MM.1S (cell line): ENCODE data around the gene MISP3.
"Not testable (repeated sequence)": the region's sequence is repeated elsewhere in the genome, so short reads cannot be mapped to it uniquely, and the experiment has no call there.

ENCODE experiments used
- DNase-seq: peaks from one replicate; pipeline ENCODE4 v3.0.0-alpha.2; 2015
- H2AFZ ChIP-seq: fragments of 300-600 bp; sonication (generic); 2 replicates; pipeline ENCODE4 v1.6.0; 2016; ENCODE audit warnings: antibody characterized with exemption, low read length
- H3F3A ChIP-seq: fragments of 300-600 bp; sonication (generic); 2 replicates; pipeline ENCODE4 v1.6.1; 2016; ENCODE audit warnings: mild to moderate bottlenecking, antibody characterized with exemption, low read length, moderate library complexity, mixed read lengths; ENCODE audit not compliant: insufficient read depth
- H3K27ac ChIP-seq: fragments of 300-600 bp; sonication (generic); 2 replicates; pipeline ENCODE4 v1.5.1; 2016; ENCODE audit warnings: mild to moderate bottlenecking, low read length
- H3K27me3 ChIP-seq: fragments of 300-600 bp; sonication (generic); replicated peaks from 2 replicates; pipeline ENCODE4 v1.6.0; 2016; ENCODE audit warnings: low read length; ENCODE audit not compliant: insufficient read depth
- H3K36me3 ChIP-seq: fragments of 300-600 bp; sonication (generic); replicated peaks from 2 replicates; pipeline ENCODE4 v1.6.1; 2016; ENCODE audit warnings: mild to moderate bottlenecking, low read length, mixed read lengths; ENCODE audit not compliant: insufficient read depth
- H3K4me1 ChIP-seq: fragments of 300-600 bp; sonication (generic); 2 replicates; pipeline ENCODE4 v1.6.1; 2016; ENCODE audit warnings: low read length, mixed read lengths
- H3K4me2 ChIP-seq: fragments of 300-600 bp; sonication (generic); 2 replicates; pipeline ENCODE4 v1.6.0; 2016; ENCODE audit warnings: low read depth, low read length
- H3K4me3 ChIP-seq: fragments of 300-600 bp; sonication (generic); 2 replicates; pipeline ENCODE4 v1.5.1; 2016; ENCODE audit warnings: low read length, mixed read lengths
- H3K79me2 ChIP-seq: fragments of 300-600 bp; sonication (generic); 2 replicates; pipeline ENCODE4 v1.6.1; 2016; ENCODE audit warnings: mixed run types, low read length, mixed read lengths
- H3K9ac ChIP-seq: fragments of 300-600 bp; sonication (generic); 2 replicates; pipeline ENCODE4 v1.6.1; 2016; ENCODE audit warnings: low read length, mixed read lengths
- H3K9me2 ChIP-seq: fragments of 300-600 bp; sonication (generic); replicated peaks from 2 replicates; pipeline ENCODE4 v1.6.1; 2016; ENCODE audit warnings: mild to moderate bottlenecking, low read length, mixed read lengths; ENCODE audit not compliant: insufficient read depth
- H3K9me3 ChIP-seq: fragments of 300-600 bp; sonication (generic); replicated peaks from 2 replicates; pipeline ENCODE4 v1.6.1; 2016; ENCODE audit warnings: mild to moderate bottlenecking, low read length, mixed read lengths; ENCODE audit not compliant: insufficient read depth
- H4K20me1 ChIP-seq: fragments of 300-600 bp; sonication (generic); 2 replicates; pipeline ENCODE4 v1.6.1; 2016; ENCODE audit warnings: mild to moderate bottlenecking, low read length, moderate library complexity, mixed read lengths; ENCODE audit not compliant: insufficient read depth
- CTCF ChIP-seq: fragments of 300-600 bp; sonication (generic); IDR thresholded peaks from 2 replicates; pipeline ENCODE4 v1.5.1; 2016; ENCODE audit warnings: antibody characterized with exemption, low read length, mixed read lengths
- EZH2 ChIP-seq: fragments of 300-600 bp; sonication (generic); optimal IDR thresholded peaks from 2 replicates; pipeline ENCODE3; 2017; ENCODE audit warnings: low read depth, mild to moderate bottlenecking, antibody characterized with exemption, low read length, mixed read lengths
- EZH2phosphoT487 ChIP-seq: fragments of 300-600 bp; sonication (generic); IDR thresholded peaks from 2 replicates; pipeline ENCODE4 v1.6.1; 2018; ENCODE audit warnings: antibody characterized with exemption, low read length

The MISP3 gene

GRCh38 chr19:14072535-14073260, at the start of gene MISP3:
TSS of gene MISP3 (plus strand) at chr19:14072786. CDS start at chr19:14073310, 524 bp downstream.
- no peak for TF ChIP-seq EZH2
- no peak for TF ChIP-seq CTCF
- TF ChIP-seq EZH2phosphoT487 = no peak
- no peaks in the 10 kb centered on the region for H4K20me1 ChIP-seq
- H3K9ac ChIP-seq = peak within 1 kb of the TSS; percentile 79
- peaks cover 7% of the 10 kb centered on the region; the same call in 1 of the 2 replicates for H3K79me2 ChIP-seq
- H2AFZ ChIP-seq = peak within 1 kb of the TSS; percentile 99
- H3K27me3 ChIP-seq = no peaks in the 10 kb centered on the region
- no peaks in the 10 kb centered on the region for H3K36me3 ChIP-seq
- peaks cover 22% of the 10 kb centered on the region for H3F3A ChIP-seq
- no peaks in the 10 kb centered on the region for H3K9me2 ChIP-seq
- DNase-seq = peak; percentile 67
- no peaks in the 10 kb centered on the region for H3K9me3 ChIP-seq
- peak within 1 kb of the TSS; percentile 100 for H3K4me2 ChIP-seq
- H3K27ac ChIP-seq = peak within 1 kb of the TSS; percentile 69; the same call in 1 of the 2 replicates
- H3K4me1 ChIP-seq = peaks cover 3% of the 10 kb centered on the region
- H3K4me3 ChIP-seq = peak within 1 kb of the TSS; percentile 90

GRCh38 chr19:14023404-14024235, 49.0 kb upstream of the MISP3 start:
- no peak for TF ChIP-seq EZH2
- TF ChIP-seq EZH2phosphoT487 = no peak
- no peak for DNase-seq
- H4K20me1 ChIP-seq = no peaks in the 10 kb centered on the region
- no peak overlapping the region for H3K27ac ChIP-seq
- no peaks in the 10 kb centered on the region for H3K79me2 ChIP-seq
- H3K9me2 ChIP-seq = no peaks in the 10 kb centered on the region
- no peaks in the 10 kb centered on the region for H3K4me1 ChIP-seq
- no peaks in the 10 kb centered on the region; the same call in 1 of the 2 replicates for H3K27me3 ChIP-seq
- H3K9me3 ChIP-seq = no peaks in the 10 kb centered on the region
- no peak overlapping the region for H3K4me3 ChIP-seq
- no peaks in the 10 kb centered on the region for H3F3A ChIP-seq
- H3K9ac ChIP-seq = no peak overlapping the region
- H2AFZ ChIP-seq = no peak overlapping the region
- no peaks in the 10 kb centered on the region for H3K36me3 ChIP-seq
- H3K4me2 ChIP-seq = no peak overlapping the region

- not testable (repeated sequence) for H3K9me2 ChIP-seq, H3K4me1 ChIP-seq, H3F3A ChIP-seq, H3K4me3 ChIP-seq, H3K27ac ChIP-seq, H3K9ac ChIP-seq, DNase-seq, H3K36me3 ChIP-seq, H3K79me2 ChIP-seq, H3K9me3 ChIP-seq, H2AFZ ChIP-seq, H3K4me2 ChIP-seq, H4K20me1 ChIP-seq, H3K27me3 ChIP-seq
These were observed 45.9 kb upstream of the MISP3 start for GRCh38 chr19:14026652-14027192.

- Histone ChIP-seq H3K4me3 (no peak within 1 kb of the TSS), H3K36me3 (no peaks in the 10 kb centered on the region), H2AFZ (no peak within 1 kb of the TSS), H3K79me2 (no peaks in the 10 kb centered on the region), H3F3A (no peaks in the 10 kb centered on the region), H3K9me2 (no peaks in the 10 kb centered on the region), H3K4me1 (0 out of 2 replicates have a peak, but pooled peaks cover 3% of the 10 kb centered on the region), H3K9me3 (no peaks in the 10 kb centered on the region), H3K27me3 (peaks cover 7% of the 10 kb centered on the region; the same call in 1 of the 2 replicates), H3K27ac (no peak within 1 kb of the TSS), H3K4me2 (no peak within 1 kb of the TSS), H3K9ac (no peak within 1 kb of the TSS), H4K20me1 (no peaks in the 10 kb centered on the region)
- no peak for DNase-seq
- no peak for TF ChIP-seq EZH2
- TF ChIP-seq EZH2phosphoT487 = no peak
- no peak for TF ChIP-seq CTCF
These were observed 44.6 kb upstream of the MISP3 start, which contains the start of gene RLN3 for GRCh38 chr19:14027856-14028450. TSS of gene RLN3 (plus strand) at chr19:14028148. CDS start at chr19:14028205, 57 bp downstream.
